Measurements from ENCODE around the gene SDK1.

SDK1 gene

GRCh38 chr7:3896169-3896765 is 595.2 kb downstream of the SDK1 start:
- DNase-seq = no peak

- peak; percentile 57 for DNase-seq
Measured at GRCh38 chr7:3897430-3898372, 596.6 kb downstream of the SDK1 start.

- DNase-seq = no peak
Measured at GRCh38 chr7:3899559-3899991, 598.5 kb downstream of the SDK1 start.

GRCh38 chr7:3908153-3908552 is 607.1 kb downstream of the SDK1 start:
- no peak for DNase-seq

GRCh38 chr7:3909128-3909527 is 608.1 kb downstream of the SDK1 start:
- DNase-seq = no peak

- no peak for DNase-seq
Measured at GRCh38 chr7:3910054-3910453, 609.0 kb downstream of the SDK1 start.

GRCh38 chr7:3911685-3912084 is 610.6 kb downstream of the SDK1 start:
- DNase-seq = no peak

GRCh38 chr7:3912291-3912690 is 611.2 kb downstream of the SDK1 start:
- no peak for DNase-seq

GRCh38 chr7:3914051-3914775 is 613.2 kb downstream of the SDK1 start:
- DNase-seq = no peak

GRCh38 chr7:3915337-3915878 is 614.4 kb downstream of the SDK1 start:
- no peak for DNase-seq

GRCh38 chr7:3916146-3916545 is 615.1 kb downstream of the SDK1 start:
- no peak for DNase-seq

GRCh38 chr7:3917436-3917835 is 616.4 kb downstream of the SDK1 start:
- no peak for DNase-seq

- DNase-seq = no peak
Measured at GRCh38 chr7:3918576-3918975, 617.5 kb downstream of the SDK1 start.

GRCh38 chr7:3922175-3922635 is 621.2 kb downstream of the SDK1 start:
- no peak for DNase-seq

- DNase-seq = no peak
Measured at GRCh38 chr7:3923307-3923918, 622.4 kb downstream of the SDK1 start.

- no peak for DNase-seq
Measured at GRCh38 chr7:3924277-3924676, 623.2 kb downstream of the SDK1 start.

GRCh38 chr7:3927446-3928110 is 626.5 kb downstream of the SDK1 start:
- no peak for DNase-seq

GRCh38 chr7:3928727-3929515 is 627.9 kb downstream of the SDK1 start:
- DNase-seq = no peak

- no peak for DNase-seq
Measured at GRCh38 chr7:3931843-3932242, 630.8 kb downstream of the SDK1 start.

GRCh38 chr7:3937146-3937545 is 636.1 kb downstream of the SDK1 start:
- no peak for DNase-seq

- DNase-seq = no peak
Measured at GRCh38 chr7:3937605-3938004, 636.6 kb downstream of the SDK1 start.

Measured in CD4-positive, alpha-beta T cell treated with Interleukin-17A for 1 hour (primary cell).